ENCODE results near the gene CFAP20DC.

- no peak for TF ChIP-seq CTCF (tag by site-specific recombination; IDR thresholded peaks at IDR 0.05)
- no peak for TF ChIP-seq ZNF133 (tag by site-specific recombination; IDR thresholded peaks at IDR 0.05)
- no peak for TF ChIP-seq BCL11A (tag by site-specific recombination; IDR thresholded peaks at IDR 0.05; ENCODE audit: low read depth)
- no peak for TF ChIP-seq AEBP2 (tag by site-specific recombination; IDR thresholded peaks at IDR 0.05; ENCODE audit: borderline replicate concordance)
These were observed 357.3 kb downstream of the CFAP20DC start for GRCh38 chr3:58692484-58692883.

All from HEK293 (cell line).